Chondrocyte (in vitro differentiated cells): ENCODE measurements around the gene CYP2R1. TPM values are rescaled to one million over a fixed set of nuclear protein-coding genes. Genes with fewer than 3 reads are reported as not detected.
"Not testable (repeated sequence)": the region's sequence is repeated elsewhere in the genome, so short reads cannot be mapped to it uniquely, and the experiment has no call there.

Source experiments
- DNase-seq: peaks from one replicate; pipeline ENCODE4 v3.0.0; 2021; ENCODE audit warnings: mixed read lengths, low spot score
- H3K27ac Mint-ChIP-seq: one replicate; pipeline ENCODE4 v1.8.0; 2021; ENCODE audit warnings: mild to moderate bottlenecking, moderate library complexity, mixed read lengths; ENCODE audit not compliant: unreplicated experiment
- H3K27me3 Mint-ChIP-seq: 2 replicates; pipeline ENCODE4 v1.8.0; 2021; ENCODE audit warnings: low read depth, mixed read lengths
- H3K36me3 Mint-ChIP-seq: 2 replicates; pipeline ENCODE4 v1.8.0; 2021; ENCODE audit warnings: low read depth, mixed read lengths
- H3K4me1 Mint-ChIP-seq: 2 replicates; pipeline ENCODE4 v1.8.0; 2021; ENCODE audit warnings: low read depth, mild to moderate bottlenecking, mixed read lengths
- H3K4me3 Mint-ChIP-seq: one replicate; pipeline ENCODE4 v1.8.0; 2021; ENCODE audit warnings: mild to moderate bottlenecking, moderate library complexity, mixed read lengths; ENCODE audit not compliant: unreplicated experiment
- H3K9me3 Mint-ChIP-seq: 2 replicates; pipeline ENCODE4 v1.8.0; 2021; ENCODE audit warnings: low read depth, mixed read lengths
- CTCF ChIP-seq: fragments of 200-600 bp; sonication (generic); IDR thresholded peaks from 2 replicates; pipeline ENCODE4 v1.5.0; 2021; ENCODE audit warnings: antibody characterized with exemption, mild to moderate bottlenecking, moderate library complexity
- total RNA-seq: library from RNA; stranded (reverse); gene quantifications from 3 replicates; pipeline ENCODE4 v1.2.1, GENCODE V29; 2021

The CYP2R1 gene
- total RNA-seq, 1 donor from 2014 or later: 16.0 TPM

GRCh38 chr11:14892577-14892976, 546 bp upstream of the CYP2R1 start:
- peaks cover 2% of the 10 kb centered on the region for H3K9me3 Mint-ChIP-seq
- H3K27ac Mint-ChIP-seq: peak overlapping the region; percentile 83
- peaks cover 2% of the 10 kb centered on the region for H3K36me3 Mint-ChIP-seq
- DNase-seq: no peak
- no peak for TF ChIP-seq CTCF
- H3K4me1 Mint-ChIP-seq: peaks cover 28% of the 10 kb centered on the region
- no peaks in the 10 kb centered on the region for H3K27me3 Mint-ChIP-seq
- peak overlapping the region; percentile 99 for H3K4me3 Mint-ChIP-seq

- Mint-ChIP-seq H3K27me3 (no peaks in the 10 kb centered on the region), H3K4me3 (peak overlapping the region; percentile 99), H3K27ac (peak overlapping the region; percentile 95), H3K9me3 (peaks cover 2% of the 10 kb centered on the region), H3K36me3 (peaks cover 2% of the 10 kb centered on the region), H3K4me1 (peaks cover 28% of the 10 kb centered on the region)
- peak; percentile 89 for DNase-seq
- TF ChIP-seq CTCF: no peak
Measured at GRCh38 chr11:14891143-14892035, 642 bp downstream of the CYP2R1 start.

- H3K36me3 Mint-ChIP-seq: peaks cover 7% of the 10 kb centered on the region
- no peaks in the 10 kb centered on the region for H3K27me3 Mint-ChIP-seq
- TF ChIP-seq CTCF: no peak
- H3K27ac Mint-ChIP-seq: no peak overlapping the region
- peaks cover 21% of the 10 kb centered on the region for H3K4me1 Mint-ChIP-seq
- H3K9me3 Mint-ChIP-seq: peaks cover 9% of the 10 kb centered on the region
- DNase-seq: no peak
- H3K4me3 Mint-ChIP-seq: no peak overlapping the region
Measured at GRCh38 chr11:14886513-14886912, 5.5 kb downstream of the CYP2R1 start.

GRCh38 chr11:14884667-14885273, 7.3 kb downstream of the CYP2R1 start:
- Mint-ChIP-seq H3K4me3 (no peak overlapping the region), H3K36me3 (peaks cover 9% of the 10 kb centered on the region), H3K27me3 (no peaks in the 10 kb centered on the region), H3K9me3 (peaks cover 9% of the 10 kb centered on the region), H3K27ac (no peak overlapping the region), H3K4me1 (peaks cover 16% of the 10 kb centered on the region)
- TF ChIP-seq CTCF: no peak
- no peak for DNase-seq

- not testable (repeated sequence) for H3K9me3 Mint-ChIP-seq, H3K4me1 Mint-ChIP-seq, H3K27ac Mint-ChIP-seq, DNase-seq, H3K4me3 Mint-ChIP-seq, H3K27me3 Mint-ChIP-seq
- peaks cover 10% of the 10 kb centered on the region for H3K36me3 Mint-ChIP-seq
Measured at GRCh38 chr11:14883683-14884082, 8.3 kb downstream of the CYP2R1 start.
